GM21390 (cell line): ENCODE measurements around the gene FDPS.

Experiments used
- ATAC-seq: cut with Tn5 transposase; IDR thresholded peaks from one replicate; pipeline ENCODE4 v1.9.1; 2021; ENCODE audit not compliant: unreplicated experiment

The FDPS gene

DNA sequence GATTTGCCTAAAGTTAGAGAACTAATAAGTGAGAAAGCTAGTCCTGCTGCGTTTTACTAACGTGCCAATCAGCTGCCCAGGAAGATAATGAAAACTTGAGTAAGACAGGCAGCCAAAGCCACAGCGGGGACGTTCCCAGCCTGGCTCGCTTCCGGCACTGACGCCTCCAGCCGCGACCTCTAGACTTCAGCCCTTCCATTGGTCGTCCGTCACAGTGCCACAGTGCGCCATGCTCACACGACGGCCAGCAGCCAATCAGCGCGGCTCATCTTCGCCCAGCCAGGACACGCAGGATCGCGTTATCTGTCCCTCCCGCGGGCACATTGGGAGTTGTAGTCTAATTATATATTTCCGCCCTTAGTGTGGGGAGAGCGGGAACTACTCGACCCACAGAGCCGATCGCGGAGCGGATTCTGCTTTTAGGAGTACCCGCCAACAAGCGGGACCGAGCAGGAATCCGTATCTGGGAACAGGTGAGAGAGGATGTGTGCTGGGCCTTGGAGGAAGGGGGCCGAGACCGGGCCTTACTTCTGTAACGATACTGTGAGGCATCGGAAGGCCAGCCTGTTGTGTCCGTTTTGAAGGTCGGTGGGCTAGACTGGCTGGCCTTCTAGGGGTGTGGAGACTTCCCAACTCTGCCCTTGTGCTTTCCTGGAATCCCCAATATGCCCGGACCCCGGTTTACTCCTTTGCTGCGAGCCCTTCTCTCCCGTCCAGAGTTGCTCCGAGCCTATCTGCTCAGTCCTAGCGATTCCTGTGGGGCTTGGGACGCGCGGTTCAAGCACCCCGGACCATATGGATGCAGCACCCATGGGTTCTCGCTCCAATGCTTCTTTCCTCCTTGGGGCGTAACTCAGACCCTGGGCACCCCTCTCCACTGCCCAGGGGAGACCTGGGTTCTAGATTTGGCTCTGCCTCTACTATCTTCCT lies at the start of gene FDPS:
FDPS (plus strand) TSS at position 374 of the 930 bp plus-strand sequence. CDS start 924 bp downstream, outside the sequence.
- ATAC-seq, result peak; percentile 94

DNA sequence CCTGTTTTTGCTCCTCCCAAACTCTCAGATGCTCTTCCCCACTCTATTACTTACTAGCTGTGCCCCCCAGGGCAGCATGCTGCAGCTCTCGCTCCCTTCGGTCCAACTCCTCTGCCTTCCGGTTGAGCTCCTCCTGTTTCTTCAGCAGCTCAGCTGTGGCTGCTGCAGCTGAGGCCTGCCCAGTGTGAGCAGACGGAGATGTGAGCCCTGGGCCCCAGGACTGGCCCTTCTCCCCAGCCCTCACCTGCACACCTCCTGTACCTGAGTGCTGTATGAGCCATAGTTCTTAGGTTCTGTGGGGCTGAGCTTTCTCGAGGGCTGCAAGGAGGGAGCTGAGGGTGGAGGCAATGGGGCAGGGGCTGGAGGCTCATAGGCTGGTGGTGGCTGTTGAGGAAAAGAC lies 48.4 kb upstream of the FDPS start:
- ATAC-seq, result no peak

DNA sequence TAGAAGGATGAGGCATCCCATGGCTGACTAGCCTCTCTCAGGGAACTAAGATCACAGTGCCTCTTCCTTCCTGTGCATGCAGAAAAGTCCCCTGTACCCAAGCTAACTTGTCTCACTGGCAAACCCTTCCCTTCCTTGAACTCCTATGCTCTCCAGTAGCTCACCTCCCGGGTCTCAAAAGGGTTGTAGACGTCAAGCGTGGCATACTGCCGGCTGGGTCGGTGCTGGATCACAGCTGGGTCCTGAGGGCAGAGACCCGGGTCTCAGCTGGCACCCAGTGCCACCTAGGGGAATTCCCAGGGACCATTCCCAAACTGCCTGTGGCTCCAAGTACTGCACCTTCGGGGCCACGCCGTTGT lies 47.2 kb upstream of the FDPS start:
- ATAC-seq, result peak; percentile 15

GRCh38 chr1:155261852-155262673 lies 46.6 kb upstream of the FDPS start, which contains the start of gene SCAMP3:
SCAMP3 (minus strand) TSS chr1:155262360; CDS start chr1:155262151, 209 bp downstream.
- ATAC-seq, result peak; percentile 84

DNA sequence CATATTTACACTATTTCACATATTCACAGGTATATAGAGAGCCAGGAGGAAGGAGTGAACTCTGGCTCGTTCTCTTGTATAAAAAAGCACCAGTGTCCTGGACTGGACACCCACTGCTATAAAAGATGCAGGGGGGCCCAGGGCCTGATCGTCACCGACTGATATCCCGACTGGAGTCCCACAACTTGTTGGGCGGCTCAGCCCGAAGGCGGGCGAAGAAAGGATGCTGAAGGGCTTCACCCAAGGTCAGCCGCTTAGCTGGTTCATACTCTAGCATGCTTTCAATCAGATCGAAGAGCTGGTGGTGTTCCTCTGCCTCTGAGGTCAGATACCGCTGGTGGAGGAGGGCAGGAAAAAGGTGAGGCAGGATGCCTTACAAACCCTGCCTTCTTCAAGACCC lies 45.6 kb upstream of the FDPS start:
- ATAC-seq, result no peak

DNA sequence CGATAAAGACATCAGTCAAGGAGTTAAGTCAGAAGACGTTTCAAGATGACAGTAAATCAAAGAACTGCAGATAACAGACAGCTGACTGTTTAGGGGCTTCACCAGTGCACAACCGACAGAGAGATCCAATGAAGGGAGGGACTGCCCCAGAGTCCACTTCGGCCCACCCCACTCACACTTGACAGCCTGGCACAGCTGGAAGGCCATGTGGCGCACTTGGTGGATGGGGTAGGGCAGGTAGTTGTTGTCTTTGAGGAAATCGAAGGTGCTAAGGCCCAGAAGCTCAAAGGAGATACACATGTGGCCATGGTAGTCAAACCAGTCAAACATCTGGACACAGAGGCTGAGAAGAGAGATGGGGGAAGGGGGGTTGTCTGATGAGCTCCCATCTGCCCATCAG lies 42.1 kb upstream of the FDPS start:
- ATAC-seq, result no peak

DNA sequence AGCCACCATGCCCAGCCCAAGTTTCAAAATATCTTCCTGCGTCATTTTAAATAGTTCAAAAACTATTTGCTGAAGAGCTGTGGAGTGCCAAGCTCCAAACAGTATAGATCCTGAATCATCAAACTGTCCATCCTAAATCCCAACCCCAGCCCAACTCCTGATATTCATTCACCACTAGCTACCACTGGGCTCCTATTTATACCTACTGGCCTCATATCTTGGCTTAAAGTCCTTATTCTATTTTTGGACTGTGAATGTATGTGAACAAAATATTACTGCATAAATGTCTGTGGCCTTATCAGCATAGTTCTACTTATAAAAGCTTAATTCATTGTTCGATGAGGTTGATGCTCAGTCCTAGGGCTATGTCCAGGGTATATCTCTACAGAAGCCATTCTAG lies 41.3 kb upstream of the FDPS start:
- ATAC-seq, result no peak

DNA sequence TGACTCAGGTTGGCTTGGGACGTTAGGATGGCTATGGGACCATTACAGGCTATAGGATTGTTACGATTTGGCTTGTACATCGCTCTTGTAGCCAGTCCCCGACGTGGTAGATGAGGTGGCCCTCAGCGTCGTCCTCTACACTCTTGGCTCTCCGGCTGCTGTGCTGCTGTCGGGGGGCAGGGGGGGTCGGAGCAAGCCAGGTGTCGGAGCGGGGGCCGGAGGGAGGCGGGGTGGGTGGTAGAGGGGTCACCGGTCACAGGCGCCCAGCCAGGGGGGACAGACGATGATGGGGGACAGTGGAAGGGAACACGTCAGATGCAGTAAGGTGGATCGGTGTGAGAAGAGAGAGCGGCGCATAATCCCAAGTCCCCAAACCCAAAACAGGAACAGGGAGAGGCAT lies 40.0 kb upstream of the FDPS start:
- ATAC-seq, result no peak

DNA sequence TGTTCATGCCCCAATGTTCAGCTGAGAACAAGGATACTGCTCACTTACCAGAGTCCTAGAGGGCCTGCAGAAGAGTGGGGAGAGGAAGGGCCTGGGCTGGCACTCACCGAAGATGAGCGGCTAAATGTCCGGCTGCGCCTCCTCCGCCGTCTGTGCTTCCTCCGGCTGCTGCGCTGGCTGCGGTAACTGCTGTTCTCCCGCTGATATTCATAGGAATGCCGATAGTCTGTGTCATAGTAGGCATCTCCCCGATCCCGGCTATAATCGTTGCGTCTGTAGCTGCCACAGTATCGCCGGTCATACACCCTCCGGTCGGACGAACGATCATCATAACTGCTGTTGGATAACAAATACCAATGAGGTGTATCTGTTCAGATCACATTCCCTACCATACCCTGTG lies 39.3 kb upstream of the FDPS start:
- ATAC-seq, result no peak

DNA sequence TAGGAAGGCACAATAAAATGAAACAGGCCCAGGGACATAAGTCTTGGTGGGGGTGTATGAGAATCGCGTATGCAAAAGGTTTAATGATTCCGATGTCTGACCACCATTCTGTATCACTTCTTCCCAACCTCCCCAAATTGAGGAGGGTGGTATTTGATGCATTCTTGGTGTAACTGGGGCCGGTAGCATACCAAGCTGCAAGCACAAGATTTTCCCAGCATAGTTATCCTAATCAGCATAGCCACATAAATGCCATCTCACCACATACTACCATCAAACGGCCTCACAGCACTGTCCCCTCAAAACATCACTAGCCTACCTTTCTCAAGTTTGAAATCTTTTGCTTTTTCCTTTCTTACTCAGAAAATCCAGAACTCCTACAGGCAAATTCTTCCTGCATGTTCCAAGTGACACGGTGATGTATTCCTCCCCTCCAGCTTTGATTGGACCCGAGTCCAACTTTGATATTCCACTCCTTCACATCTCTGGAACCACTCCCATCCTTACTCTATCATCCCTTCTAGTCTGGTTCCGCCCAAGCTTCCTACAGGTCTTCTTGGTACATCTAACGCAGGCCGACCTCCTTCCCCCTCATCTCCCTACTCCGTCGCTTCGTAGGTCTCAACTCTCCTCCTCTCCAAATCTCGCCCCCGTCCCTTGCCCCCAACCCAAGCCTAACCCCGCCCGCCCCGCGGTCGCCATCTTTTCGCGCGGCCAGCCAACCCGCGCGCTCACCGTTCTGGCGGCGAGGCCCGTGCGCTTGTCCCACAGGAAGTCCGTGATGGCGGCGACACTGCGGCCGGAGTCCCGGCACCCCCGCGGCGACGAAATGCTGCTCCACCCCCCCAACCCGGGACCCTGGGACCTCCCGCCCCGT lies 36.0 kb upstream of the FDPS start:
- ATAC-seq, result peak; percentile 27

DNA sequence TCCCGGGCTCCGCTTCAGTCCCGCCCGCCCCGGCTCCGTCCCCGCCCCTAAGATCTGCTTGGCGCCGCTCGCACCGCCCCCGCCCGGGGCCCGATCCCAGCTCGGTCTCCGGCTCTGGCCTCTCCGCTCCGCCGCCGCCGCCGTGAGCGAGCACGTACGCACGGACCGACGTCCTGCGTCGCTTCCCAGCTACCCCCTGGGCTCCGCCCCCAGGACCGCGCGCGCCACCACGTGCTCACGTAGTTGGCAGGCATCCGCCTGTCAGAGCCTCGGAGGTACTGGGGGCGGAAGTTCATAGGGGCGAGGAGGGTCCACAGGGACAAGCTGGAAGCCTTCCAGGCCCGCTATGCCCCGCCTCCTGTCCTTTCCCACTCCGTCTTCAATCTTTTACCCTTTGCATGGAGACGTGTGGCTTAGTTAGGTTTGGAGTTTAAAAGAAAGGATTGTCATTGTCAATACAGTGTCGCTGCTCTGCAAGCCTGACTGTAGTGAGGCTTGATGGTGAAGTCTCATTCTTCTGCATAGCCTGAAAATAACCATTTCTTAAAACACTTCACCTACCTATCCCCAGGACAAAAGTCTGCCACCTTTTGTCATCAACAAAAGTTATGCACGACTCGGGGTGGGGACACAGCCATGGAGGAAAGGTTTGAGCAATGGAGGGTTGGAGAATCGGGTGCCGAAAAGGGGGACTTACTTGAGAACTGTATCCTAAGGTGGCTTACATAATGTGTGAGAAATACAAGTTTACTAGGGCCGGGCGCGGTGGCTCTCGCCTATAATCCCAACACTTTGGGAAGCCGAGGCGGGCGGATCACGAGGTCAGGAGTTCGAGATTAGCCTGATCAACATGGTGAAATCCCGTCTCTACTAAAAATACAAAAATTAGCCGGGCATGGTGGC lies 35.1 kb upstream of the FDPS start, which contains the start of gene CLK2:
CLK2 (minus strand) TSS at position 162 of the 903 bp plus-strand sequence. CDS start 2,527 bp downstream, outside the sequence.
- ATAC-seq, result peak; percentile 75

- peak; percentile 65 for ATAC-seq
These were observed 31.4 kb upstream of the FDPS start, which contains the start of gene HCN3 for GRCh38 chr1:155277070-155277901. HCN3 (plus strand) TSS chr1:155277463; CDS start chr1:155277591, 128 bp downstream.

DNA sequence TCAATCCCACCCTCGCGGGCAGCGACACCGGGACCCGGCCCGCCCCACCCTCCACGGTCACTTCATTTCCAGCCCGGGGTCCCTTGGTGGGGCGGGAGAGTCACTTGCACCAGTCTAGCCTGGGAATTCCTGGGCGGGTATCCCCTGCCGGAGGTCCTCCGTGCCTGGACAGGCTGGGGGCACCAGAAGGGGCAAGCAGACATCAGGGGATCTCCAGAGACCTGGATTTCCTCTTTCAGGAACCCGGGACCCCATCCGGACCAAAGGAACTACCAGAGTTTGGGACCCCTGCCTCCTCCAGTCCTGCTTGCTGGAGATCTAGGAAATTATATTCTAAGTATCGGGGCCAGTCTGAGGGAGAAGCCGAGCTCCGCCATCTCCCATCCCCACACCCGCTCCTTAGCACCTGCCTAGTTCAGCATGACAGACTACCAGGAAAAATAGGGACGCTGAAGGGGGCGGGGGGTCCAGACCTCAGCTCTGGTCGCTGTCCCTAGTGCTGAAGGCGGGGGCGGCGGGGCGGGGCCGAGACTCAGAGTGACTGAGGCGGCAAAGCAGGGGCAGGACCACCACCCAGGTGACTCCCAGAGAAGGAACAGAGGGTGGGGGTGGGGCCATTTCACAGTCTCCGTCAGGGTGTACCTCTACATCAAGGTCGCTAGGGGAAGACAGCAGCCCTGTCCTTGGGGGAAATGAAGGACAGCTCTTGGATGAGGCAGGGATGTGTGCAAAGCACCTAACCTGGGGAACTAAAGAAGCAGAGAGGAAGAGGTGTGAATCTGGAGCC lies 30.6 kb upstream of the FDPS start:
- no peak for ATAC-seq

- ATAC-seq, result no peak
These were observed 29.9 kb upstream of the FDPS start for GRCh38 chr1:155278689-155279160.

- ATAC-seq, result no peak
These were observed 29.4 kb upstream of the FDPS start for GRCh38 chr1:155279268-155279667.

GRCh38 chr1:155282488-155283091 lies 26.1 kb upstream of the FDPS start:
- ATAC-seq, result no peak

DNA sequence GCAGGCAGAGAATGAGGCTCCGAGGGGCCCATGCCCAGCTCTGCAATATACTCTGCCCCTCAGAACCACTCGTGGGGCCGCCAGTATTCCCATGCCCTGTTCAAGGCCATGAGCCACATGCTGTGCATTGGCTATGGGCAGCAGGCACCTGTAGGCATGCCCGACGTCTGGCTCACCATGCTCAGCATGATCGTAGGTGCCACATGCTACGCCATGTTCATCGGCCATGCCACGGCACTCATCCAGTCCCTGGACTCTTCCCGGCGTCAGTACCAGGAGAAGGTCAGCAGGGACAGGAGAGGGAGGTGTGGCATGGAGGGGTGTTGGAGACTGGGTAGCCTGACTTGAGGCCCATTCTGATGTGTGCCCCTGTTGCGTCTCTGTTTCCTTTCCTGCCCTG lies 24.2 kb upstream of the FDPS start:
- no peak for ATAC-seq
